OCI-LY3 (cell line): Measurements from ENCODE around the gene PRMT5.

Experiments used
- H2AFZ ChIP-seq: fragments of 200-600, 300-600 bp; shearing (Covaris generic); 2 replicates; pipeline ENCODE4 v1.6.0; 2014; ENCODE audit warnings: antibody characterized with exemption, low read depth, low read length
- H3K27ac ChIP-seq: fragments of 200-600, 300-600 bp; sonication (generic); 2 replicates; pipeline ENCODE4 v1.5.1; 2014; ENCODE audit warnings: mild to moderate bottlenecking, low read length, moderate library complexity, mixed read lengths
- H3K27me3 ChIP-seq: fragments of 200-600, 300-600 bp; sonication (generic); 2 replicates; pipeline ENCODE4 v1.6.1; 2014; ENCODE audit warnings: low read depth, low read length, mixed read lengths
- H3K36me3 ChIP-seq: fragments of 200-600, 300-600 bp; sonication (generic); replicated peaks from 2 replicates; pipeline ENCODE3; 2014; ENCODE audit warnings: low read depth, low read length, mixed read lengths
- H3K4me1 ChIP-seq: fragments of 300-600, 200-600 bp; sonication (generic); 2 replicates; pipeline ENCODE4 v1.6.1; 2014; ENCODE audit warnings: low read length, mixed read lengths
- H3K4me2 ChIP-seq: fragments of 200-600, 300-600 bp; sonication (generic); 2 replicates; pipeline ENCODE4 v1.6.1; 2014; ENCODE audit warnings: low read length, mixed read lengths
- H3K4me3 ChIP-seq: fragments of 300-600, 200-600 bp; sonication (generic); 2 replicates; pipeline ENCODE4 v1.5.1; 2014; ENCODE audit warnings: antibody characterized with exemption, mild to moderate bottlenecking, low read length, moderate library complexity
- H3K79me2 ChIP-seq: fragments of 300-600, 200-600 bp; shearing (Covaris generic); 2 replicates; pipeline ENCODE4 v1.6.1; 2014; ENCODE audit warnings: mild to moderate bottlenecking, low read length, mixed read lengths
- H3K9ac ChIP-seq: fragments of 300-600, 200-600 bp; shearing (Covaris generic); 2 replicates; pipeline ENCODE4 v1.6.0; 2014; ENCODE audit warnings: mild to moderate bottlenecking, low read length, moderate library complexity
- H3K9me3 ChIP-seq: fragments of 200-600, 300-600 bp; shearing (Covaris generic); 2 replicates; pipeline ENCODE4 v1.6.1; 2014; ENCODE audit warnings: low read length, mixed read lengths; ENCODE audit not compliant: insufficient read depth
- H4K20me1 ChIP-seq: fragments of 200-600, 300-600 bp; sonication (generic); 2 replicates; pipeline ENCODE4 v1.6.1; 2016; ENCODE audit warnings: low read length, mixed read lengths; ENCODE audit not compliant: insufficient read depth
- EZH2phosphoT487 ChIP-seq: fragments of 200-600 bp; shearing (Covaris generic); IDR thresholded peaks from 2 replicates; pipeline ENCODE4 v1.6.1; 2018; ENCODE audit warnings: antibody characterized with exemption, mixed run types, low read depth
- TF ChIP-seq, protein P1 (sequence below): fragments of 200-600, 300-600 bp; sonication (generic); IDR thresholded peaks from 2 replicates; pipeline ENCODE4 v1.5.1; 2014; ENCODE audit warnings: antibody characterized with exemption, low read length, low read depth

PRMT5 gene

DNA sequence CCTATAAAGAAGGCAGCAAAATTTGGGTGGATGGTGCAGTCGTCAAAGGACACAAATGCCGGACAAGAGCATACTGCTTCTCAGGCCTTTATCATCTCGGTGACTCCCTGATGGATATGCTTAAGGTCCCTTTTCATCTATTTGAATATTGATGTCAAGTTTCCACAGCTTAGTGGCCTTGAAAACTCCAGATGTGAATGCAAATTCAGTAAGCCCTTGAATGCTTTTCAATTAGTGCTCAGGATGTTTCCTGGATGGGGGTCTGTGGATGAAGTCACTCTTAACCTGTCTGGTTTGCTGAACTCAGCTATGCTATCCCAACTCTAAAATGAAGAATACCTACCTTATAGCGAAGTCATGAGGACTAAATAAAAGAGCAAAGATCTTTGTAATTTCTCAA, 35.5 kb downstream of the PRMT5 start:
- Histone ChIP-seq H4K20me1 (no peaks in the 10 kb centered on the region), H3K4me1 (no peaks in the 10 kb centered on the region), H3K4me2 (no peak overlapping the region), H2AFZ (no peak overlapping the region), H3K27me3 (no peaks in the 10 kb centered on the region), H3K9ac (no peak overlapping the region), H3K27ac (no peak overlapping the region), H3K36me3 (peaks cover 17% of the 10 kb centered on the region), H3K4me3 (no peak overlapping the region), H3K9me3 (no peaks in the 10 kb centered on the region), H3K79me2 (no peaks in the 10 kb centered on the region)
- no peak for TF ChIP-seq EZH2phosphoT487
- TF ChIP-seq, protein P1, sequence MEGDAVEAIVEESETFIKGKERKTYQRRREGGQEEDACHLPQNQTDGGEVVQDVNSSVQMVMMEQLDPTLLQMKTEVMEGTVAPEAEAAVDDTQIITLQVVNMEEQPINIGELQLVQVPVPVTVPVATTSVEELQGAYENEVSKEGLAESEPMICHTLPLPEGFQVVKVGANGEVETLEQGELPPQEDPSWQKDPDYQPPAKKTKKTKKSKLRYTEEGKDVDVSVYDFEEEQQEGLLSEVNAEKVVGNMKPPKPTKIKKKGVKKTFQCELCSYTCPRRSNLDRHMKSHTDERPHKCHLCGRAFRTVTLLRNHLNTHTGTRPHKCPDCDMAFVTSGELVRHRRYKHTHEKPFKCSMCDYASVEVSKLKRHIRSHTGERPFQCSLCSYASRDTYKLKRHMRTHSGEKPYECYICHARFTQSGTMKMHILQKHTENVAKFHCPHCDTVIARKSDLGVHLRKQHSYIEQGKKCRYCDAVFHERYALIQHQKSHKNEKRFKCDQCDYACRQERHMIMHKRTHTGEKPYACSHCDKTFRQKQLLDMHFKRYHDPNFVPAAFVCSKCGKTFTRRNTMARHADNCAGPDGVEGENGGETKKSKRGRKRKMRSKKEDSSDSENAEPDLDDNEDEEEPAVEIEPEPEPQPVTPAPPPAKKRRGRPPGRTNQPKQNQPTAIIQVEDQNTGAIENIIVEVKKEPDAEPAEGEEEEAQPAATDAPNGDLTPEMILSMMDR, result no peak

DNA sequence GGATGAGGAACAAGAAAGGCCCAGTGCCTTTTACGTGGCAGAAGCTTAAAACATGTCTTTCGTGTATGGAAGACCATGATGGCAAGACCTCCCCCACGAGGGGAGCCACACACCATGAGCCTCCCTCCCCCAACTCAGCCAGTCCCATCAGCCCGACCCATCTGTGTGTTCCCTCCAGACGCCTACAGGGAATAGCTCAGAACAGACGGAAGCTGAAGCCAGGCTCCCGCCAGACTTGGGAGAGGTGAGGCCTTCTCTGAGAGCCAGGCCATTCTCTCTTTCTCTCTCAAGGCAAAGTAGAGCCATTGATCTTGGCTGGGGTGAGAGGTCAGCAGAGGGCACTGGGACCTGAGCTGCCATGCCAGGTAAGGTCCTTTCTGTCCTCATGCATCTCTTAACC, 36.7 kb downstream of the PRMT5 start:
- Histone ChIP-seq H3K9me3 (no peaks in the 10 kb centered on the region), H3K4me1 (peaks cover 11% of the 10 kb centered on the region), H3K36me3 (peaks cover 6% of the 10 kb centered on the region), H3K27ac (no peak overlapping the region), H4K20me1 (no peaks in the 10 kb centered on the region), H3K4me2 (no peak overlapping the region), H3K4me3 (no peak overlapping the region), H2AFZ (no peak overlapping the region), H3K9ac (no peak overlapping the region), H3K27me3 (no peaks in the 10 kb centered on the region), H3K79me2 (no peaks in the 10 kb centered on the region)
- TF ChIP-seq, protein P1, result no peak
- TF ChIP-seq EZH2phosphoT487, result no peak

DNA sequence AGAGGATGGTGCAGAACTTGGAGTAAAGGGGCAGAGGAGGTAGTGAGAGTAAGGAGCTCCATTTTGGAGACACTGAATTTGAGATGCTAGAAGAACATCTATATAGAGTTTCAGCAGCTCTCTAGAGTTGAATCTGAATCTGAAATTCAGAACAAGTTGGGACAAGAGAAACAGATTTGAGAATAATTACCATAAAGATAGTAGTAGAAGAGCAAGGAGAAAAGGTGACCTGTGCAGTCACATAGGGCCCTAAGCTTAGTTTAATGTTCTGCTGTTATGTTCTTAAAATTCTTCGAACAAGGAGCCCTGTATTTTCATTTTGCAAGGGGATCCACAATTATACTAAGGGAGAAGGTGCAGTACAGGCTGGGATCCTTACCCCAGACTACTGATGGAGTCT, 38.8 kb downstream of the PRMT5 start:
- Histone ChIP-seq H3K9me3 (no peaks in the 10 kb centered on the region), H2AFZ (no peak overlapping the region), H3K4me1 (peaks cover 19% of the 10 kb centered on the region), H3K9ac (no peak overlapping the region), H3K4me3 (no peak overlapping the region), H4K20me1 (no peaks in the 10 kb centered on the region), H3K36me3 (no peaks in the 10 kb centered on the region), H3K4me2 (no peak overlapping the region), H3K79me2 (no peaks in the 10 kb centered on the region), H3K27ac (no peak overlapping the region), H3K27me3 (no peaks in the 10 kb centered on the region)
- no peak for TF ChIP-seq EZH2phosphoT487

DNA sequence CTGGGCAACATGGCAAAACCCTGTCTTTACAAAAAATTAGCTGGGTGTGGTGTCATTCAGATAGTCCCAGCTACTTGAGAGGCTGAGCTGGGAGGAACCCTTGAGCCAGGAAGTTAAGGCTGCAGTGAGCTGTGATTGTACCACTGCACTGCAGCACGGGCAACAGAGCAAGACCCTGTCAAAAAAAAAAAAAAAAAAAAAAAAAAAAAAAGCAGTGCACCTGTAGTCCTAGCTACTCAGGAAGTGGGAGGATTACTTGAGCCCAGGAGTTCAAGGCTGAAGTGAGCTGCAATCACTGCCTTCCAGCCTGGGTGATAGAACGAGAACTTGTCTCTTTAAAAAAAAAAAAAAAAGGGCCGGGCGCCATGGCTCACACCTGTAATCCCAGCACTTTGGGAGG, 40.5 kb downstream of the PRMT5 start:
- Histone ChIP-seq H3K27ac (no peak overlapping the region), H3K9me3 (no peaks in the 10 kb centered on the region), H3K9ac (no peak overlapping the region), H2AFZ (no peak overlapping the region), H3K36me3 (no peaks in the 10 kb centered on the region), H3K79me2 (no peaks in the 10 kb centered on the region), H3K4me3 (no peak overlapping the region), H4K20me1 (no peaks in the 10 kb centered on the region), H3K27me3 (no peaks in the 10 kb centered on the region), H3K4me1 (peaks cover 19% of the 10 kb centered on the region), H3K4me2 (0 out of 2 replicates have a peak overlapping the region, but pooled peaks have one; percentile 63)
- TF ChIP-seq EZH2phosphoT487, result no peak
- TF ChIP-seq, protein P1, result no peak

DNA sequence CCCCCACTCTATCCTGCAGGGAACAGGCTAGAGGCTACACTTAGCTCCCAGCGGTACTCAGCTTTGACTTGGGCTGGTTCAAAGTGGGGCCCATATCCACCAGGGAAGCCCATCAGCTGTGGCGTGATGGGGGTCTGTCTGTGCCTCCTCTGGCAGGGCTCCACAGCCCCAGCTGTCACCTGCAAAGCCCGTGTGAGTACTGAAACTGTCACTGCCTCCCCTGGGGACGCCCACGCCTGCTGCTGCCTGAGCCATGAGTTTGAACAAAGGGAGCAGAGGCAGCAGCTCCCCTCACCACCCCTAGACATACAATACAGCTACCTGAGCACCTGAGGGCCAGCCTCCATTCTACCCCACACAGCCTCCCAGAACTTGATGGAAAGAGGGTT, 41.2 kb downstream of the PRMT5 start:
- Histone ChIP-seq H3K27ac (no peak overlapping the region), H3K4me2 (peak overlapping the region; percentile 63), H3K27me3 (no peaks in the 10 kb centered on the region), H3K4me1 (peaks cover 19% of the 10 kb centered on the region), H2AFZ (no peak overlapping the region), H3K4me3 (peak overlapping the region; percentile 70; the same call in 1 of the 2 replicates), H4K20me1 (no peaks in the 10 kb centered on the region), H3K79me2 (no peaks in the 10 kb centered on the region), H3K9me3 (no peaks in the 10 kb centered on the region), H3K36me3 (no peaks in the 10 kb centered on the region), H3K9ac (no peak overlapping the region)
- TF ChIP-seq EZH2phosphoT487, result no peak
- TF ChIP-seq, protein P1, result no peak
